GM12892 (cell line): Measurements from ENCODE around the gene IL21R.
"Not testable (repeated sequence)": the region's sequence is repeated elsewhere in the genome, so short reads cannot be mapped to it uniquely, and the experiment has no call there.

ENCODE experiments used
- DNase-seq: peaks from one replicate; pipeline ENCODE4 v3.0.0; 2011; ENCODE audit not compliant: insufficient read length
- FAIRE-seq: peaks from 2 replicates; lab custom pipeline; 2011; peaks lifted over from hg19 to GRCh38; lab: Jason Lieb, UNC
- POLR2A ChIP-seq: IDR thresholded peaks from 2 replicates; pipeline ENCODE4 v1.6.1; 2011; ENCODE audit warnings: low read depth, low read length, control low read depth
- POLR2AphosphoS5 ChIP-seq: IDR thresholded peaks from 2 replicates; pipeline ENCODE4 v1.6.1; 2011; ENCODE audit warnings: low read depth, low read length, control low read depth
- TAF1 ChIP-seq: IDR thresholded peaks from 2 replicates; pipeline ENCODE4 v1.6.1; 2011; ENCODE audit warnings: low read depth, mild to moderate bottlenecking, control low read depth, low read length, borderline replicate concordance

IL21R gene

DNA sequence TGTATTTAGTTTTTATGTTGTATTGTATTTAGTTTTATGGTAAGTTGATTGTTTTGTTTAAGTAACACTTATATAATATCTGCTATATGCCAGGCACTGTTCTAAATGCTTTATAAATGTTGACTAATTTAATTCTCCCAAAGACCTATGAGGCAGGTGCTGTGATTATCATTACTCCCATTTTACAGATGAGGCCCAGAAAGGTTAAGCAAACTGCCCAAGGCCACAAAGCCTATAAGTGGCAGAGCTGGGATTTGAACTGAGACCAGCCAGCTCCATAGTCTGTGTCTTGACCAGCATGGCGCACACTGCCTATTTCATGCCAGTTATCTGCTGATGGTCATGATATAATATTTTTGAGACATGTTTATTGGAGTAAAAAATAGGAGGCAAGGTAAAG lies 24.0 kb downstream of the IL21R start:
- TF ChIP-seq POLR2AphosphoS5 (no peak), POLR2A (no peak), TAF1 (no peak)
- DNase-seq (no peak), FAIRE-seq (no peak)

- FAIRE-seq: peak; percentile 99
- TF ChIP-seq POLR2A: peak; percentile 82
- peak; percentile 97 for TF ChIP-seq POLR2AphosphoS5
- peak; percentile 71 for TF ChIP-seq TAF1
- no peak for DNase-seq
Measured at GRCh38 chr16:27426423-27427408, 24.7 kb downstream of the IL21R start.

DNA sequence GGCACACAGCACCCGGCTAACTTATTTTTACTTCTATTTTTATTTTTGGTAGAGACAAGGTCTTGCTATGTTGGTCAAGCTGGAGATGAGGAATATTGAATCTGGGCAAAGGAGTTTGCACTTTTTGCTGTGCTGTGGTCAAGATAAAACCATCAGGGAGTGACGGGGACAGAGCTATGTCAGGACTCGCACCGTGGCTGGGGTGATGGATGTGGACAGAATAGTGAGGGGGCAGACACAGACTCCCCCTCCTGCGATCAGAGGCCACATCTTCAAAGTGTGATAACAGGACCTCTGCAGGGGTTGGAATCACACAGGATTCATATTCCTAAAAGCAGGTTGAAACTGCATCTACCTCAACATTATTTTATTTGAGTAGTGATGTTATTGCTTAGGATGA lies 25.6 kb downstream of the IL21R start:
- TF ChIP-seq POLR2A (no peak), POLR2AphosphoS5 (peak; percentile 27; the same call in 1 of the 2 replicates)
- DNase-seq: no peak
- peak; percentile 50 for FAIRE-seq

- TF ChIP-seq TAF1: no peak
- TF ChIP-seq POLR2A: peak; percentile 55
- TF ChIP-seq POLR2AphosphoS5: peak; percentile 80
- DNase-seq (no peak), FAIRE-seq (peak; percentile 86)
Measured at GRCh38 chr16:27428026-27428785, 26.2 kb downstream of the IL21R start.

- TF ChIP-seq POLR2A (no peak; the same call in 1 of the 2 replicates), POLR2AphosphoS5 (no peak), TAF1 (no peak)
- FAIRE-seq (peak; percentile 82), DNase-seq (no peak)
Measured at GRCh38 chr16:27429330-27429871, 27.4 kb downstream of the IL21R start.

GRCh38 chr16:27429981-27430441 lies 28.0 kb downstream of the IL21R start:
- no peak for DNase-seq
- no peak for TF ChIP-seq TAF1
- no peak; the same call in 1 of the 2 replicates for TF ChIP-seq POLR2A
- no peak for TF ChIP-seq POLR2AphosphoS5
- no peak for FAIRE-seq

DNA sequence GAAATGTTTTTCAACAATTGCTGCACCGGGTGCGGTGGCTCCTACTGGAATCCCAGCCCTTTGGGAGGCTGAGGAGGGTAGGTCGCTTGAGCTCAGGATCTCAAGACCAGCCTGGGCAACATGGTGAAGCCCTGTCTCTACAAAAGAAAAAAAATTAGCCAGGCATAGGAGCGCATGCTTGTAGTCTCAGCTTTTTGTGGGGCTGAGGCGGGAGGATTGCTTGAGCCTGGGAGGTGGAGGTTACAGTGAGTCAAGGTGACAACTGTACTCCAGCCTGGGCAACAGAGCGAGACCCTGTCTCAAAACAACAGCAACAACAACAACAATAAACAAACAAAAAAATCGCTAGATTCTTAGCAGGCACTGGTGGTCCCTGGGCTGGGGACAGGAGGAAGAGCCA lies 28.5 kb downstream of the IL21R start:
- TF ChIP-seq POLR2A: no peak
- TF ChIP-seq TAF1: no peak
- no peak for TF ChIP-seq POLR2AphosphoS5
- FAIRE-seq: no peak

DNA sequence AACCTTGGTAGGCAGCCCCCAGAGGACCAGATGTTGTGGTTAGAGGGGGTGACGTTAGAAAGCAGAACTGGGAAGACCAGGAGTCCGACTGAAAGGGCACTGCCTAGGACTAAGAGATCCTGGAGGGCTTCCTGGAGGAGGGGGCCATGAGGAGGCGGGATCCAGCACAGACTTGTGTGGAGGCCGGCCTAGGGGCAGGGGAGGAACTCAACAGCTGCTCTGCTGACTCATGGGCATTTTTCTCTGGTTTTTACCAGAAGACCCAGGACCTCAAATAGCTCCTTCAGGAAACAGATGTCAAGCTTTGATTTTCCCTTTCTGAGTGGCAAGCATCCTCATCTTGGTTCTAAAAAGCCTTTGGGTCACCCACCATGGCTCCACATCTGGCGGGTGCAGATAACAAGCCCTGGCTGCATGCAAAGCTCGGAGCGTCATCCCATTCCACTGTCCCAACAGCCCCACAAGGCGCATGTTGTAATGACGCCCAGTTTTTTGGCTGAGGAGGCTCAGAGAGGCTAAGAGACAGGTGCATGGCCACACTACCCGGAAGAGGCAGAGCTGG lies 29.0 kb downstream of the IL21R start:
- FAIRE-seq: peak; percentile 96
- TF ChIP-seq POLR2AphosphoS5: peak; percentile 71; the same call in 1 of the 2 replicates
- no peak for TF ChIP-seq TAF1
- TF ChIP-seq POLR2A: peak; percentile 36; the same call in 1 of the 2 replicates

More for the DNA sequence above, 28.5 kb downstream of the IL21R start:
- no peak for DNase-seq

DNA sequence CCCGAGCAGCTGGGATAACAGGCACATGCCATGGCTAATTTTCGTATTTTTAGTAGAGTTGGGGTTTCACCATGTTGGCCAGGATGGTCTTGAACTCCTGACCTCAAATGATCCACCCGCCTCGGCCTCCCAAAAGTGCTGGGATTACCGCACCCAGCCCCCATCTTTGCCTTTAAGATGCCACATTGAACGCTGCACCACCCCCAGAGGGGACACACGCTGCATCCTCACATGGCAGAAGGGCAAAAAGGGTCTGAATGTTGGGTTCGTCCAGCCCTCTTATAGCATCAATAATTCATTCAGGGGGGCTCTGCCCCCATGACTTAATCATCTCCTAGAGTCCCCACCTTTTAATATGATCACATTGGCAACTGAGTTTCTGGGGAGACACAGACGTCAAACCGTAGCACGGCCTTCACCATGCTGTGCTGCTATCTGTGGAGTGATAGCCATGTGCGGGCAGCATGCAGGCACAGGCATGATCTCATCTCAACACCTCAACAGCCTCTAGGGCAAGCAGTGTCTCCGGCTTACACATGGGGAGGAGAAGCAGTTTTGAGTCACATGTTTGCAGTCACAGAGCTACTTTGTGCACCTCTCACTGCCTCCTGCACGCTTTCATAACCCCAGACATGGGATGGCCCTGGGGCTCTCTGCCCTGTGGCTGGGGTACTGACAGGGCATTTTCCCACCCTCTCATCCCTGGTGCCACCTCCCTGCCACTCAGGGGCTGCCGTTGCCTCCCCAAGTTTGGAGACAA lies 30.0 kb downstream of the IL21R start:
- TF ChIP-seq POLR2A (no peak; the same call in 1 of the 2 replicates), POLR2AphosphoS5 (peak; percentile 61)
- DNase-seq: no peak
- peak; percentile 93 for FAIRE-seq

More for the DNA sequence above, 29.0 kb downstream of the IL21R start:
- DNase-seq: no peak

DNA sequence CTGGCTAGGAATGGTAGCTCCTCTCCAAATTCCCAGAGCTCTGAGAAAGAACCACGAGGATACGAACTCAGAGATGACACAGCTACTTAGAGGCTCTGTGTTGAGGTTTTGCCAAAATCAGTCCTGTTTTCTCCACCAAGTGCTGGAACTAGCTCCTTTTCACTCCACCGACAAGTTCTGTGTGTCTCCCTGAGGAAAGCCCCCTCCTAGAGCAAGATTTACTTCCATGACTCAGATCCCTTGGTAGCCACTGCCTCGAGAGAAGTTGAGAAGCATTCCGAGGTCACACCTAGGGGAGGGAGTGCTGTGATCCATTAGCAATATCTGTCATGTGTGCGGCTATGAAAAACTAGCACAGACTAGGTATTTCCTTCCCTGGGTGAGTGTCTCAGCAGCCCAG lies 30.6 kb downstream of the IL21R start:
- DNase-seq: no peak
- no peak for TF ChIP-seq POLR2A
- TF ChIP-seq TAF1: no peak
- TF ChIP-seq POLR2AphosphoS5: no peak
- peak; percentile 9 for FAIRE-seq

DNA sequence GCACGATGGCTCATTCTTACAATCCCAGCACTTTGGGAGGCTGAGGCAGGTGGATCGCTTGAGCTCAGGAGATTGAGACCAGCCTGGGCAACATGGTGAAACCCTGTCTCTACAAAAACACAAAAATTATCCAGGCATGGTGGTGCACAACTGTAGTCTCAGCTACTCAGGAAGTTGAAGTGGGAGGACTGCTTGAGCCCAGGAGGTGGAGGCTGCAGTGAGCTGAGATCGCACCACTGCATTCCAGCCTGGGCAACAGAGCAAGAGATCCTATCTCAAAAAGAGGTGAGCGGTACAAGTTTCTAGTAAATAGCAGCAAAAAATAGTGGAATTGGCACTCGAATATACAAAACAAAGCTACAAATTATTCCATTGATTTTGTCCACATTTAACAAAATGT lies 31.2 kb downstream of the IL21R start:
- not testable (repeated sequence) for DNase-seq, FAIRE-seq
